HG03565 (cell line): Measurements from ENCODE around the gene ARID2.

Experiments used
- ATAC-seq: cut with Tn5 transposase; IDR thresholded peaks from one replicate; pipeline ENCODE4 v1.9.1; 2021; ENCODE audit warnings: mild to moderate bottlenecking, moderate library complexity; ENCODE audit not compliant: unreplicated experiment

Gene ARID2, protein sequence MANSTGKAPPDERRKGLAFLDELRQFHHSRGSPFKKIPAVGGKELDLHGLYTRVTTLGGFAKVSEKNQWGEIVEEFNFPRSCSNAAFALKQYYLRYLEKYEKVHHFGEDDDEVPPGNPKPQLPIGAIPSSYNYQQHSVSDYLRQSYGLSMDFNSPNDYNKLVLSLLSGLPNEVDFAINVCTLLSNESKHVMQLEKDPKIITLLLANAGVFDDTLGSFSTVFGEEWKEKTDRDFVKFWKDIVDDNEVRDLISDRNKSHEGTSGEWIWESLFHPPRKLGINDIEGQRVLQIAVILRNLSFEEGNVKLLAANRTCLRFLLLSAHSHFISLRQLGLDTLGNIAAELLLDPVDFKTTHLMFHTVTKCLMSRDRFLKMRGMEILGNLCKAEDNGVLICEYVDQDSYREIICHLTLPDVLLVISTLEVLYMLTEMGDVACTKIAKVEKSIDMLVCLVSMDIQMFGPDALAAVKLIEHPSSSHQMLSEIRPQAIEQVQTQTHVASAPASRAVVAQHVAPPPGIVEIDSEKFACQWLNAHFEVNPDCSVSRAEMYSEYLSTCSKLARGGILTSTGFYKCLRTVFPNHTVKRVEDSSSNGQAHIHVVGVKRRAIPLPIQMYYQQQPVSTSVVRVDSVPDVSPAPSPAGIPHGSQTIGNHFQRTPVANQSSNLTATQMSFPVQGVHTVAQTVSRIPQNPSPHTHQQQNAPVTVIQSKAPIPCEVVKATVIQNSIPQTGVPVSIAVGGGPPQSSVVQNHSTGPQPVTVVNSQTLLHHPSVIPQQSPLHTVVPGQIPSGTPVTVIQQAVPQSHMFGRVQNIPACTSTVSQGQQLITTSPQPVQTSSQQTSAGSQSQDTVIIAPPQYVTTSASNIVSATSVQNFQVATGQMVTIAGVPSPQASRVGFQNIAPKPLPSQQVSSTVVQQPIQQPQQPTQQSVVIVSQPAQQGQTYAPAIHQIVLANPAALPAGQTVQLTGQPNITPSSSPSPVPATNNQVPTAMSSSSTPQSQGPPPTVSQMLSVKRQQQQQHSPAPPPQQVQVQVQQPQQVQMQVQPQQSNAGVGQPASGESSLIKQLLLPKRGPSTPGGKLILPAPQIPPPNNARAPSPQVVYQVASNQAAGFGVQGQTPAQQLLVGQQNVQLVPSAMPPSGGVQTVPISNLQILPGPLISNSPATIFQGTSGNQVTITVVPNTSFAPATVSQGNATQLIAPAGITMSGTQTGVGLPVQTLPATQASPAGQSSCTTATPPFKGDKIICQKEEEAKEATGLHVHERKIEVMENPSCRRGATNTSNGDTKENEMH (N-terminal part only)

DNA sequence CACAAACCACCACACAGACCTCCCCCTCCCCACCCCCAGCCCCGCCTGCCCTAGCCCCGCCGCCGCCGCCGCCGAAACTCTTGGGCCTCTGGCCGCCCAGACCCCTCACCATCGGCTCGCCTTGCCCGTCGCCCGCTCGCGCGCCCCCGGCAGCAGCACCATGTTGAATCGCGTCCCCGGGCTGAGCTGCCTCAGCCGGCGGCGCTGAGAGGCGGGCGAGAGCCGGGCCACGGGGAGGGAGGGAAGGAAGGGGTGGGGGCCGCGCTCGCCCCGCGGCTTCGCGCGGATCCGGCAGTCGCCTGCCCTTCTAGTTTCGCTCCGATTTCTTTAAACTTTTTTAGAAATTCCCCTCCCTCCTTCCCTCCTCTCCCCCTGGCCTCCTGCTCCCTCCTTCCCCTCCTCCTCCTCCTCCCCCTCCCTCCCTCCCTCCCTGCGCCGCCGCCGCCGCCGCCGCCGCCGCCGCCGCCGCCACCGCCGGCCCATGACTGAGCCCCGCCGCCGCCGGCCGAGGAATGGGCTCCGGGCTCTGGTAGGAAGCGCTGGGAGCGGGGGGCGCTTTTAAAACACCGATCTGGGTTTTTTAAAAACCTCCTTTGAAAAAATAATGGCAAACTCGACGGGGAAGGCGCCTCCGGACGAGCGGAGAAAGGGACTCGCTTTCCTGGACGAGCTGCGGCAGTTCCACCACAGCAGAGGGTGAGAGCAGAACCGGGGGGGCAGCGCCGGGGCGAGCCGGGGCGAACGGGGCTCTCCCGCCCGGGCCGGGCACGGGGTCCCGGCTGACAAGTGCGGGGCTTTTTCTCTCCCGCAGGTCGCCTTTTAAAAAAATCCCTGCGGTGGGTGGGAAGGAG is at the start of gene ARID2:
TSS of gene ARID2 (plus strand) at position 474 of the 851 bp plus-strand sequence. CDS start at position 605, 131 bp downstream.
- peak; percentile 1 for ATAC-seq

DNA sequence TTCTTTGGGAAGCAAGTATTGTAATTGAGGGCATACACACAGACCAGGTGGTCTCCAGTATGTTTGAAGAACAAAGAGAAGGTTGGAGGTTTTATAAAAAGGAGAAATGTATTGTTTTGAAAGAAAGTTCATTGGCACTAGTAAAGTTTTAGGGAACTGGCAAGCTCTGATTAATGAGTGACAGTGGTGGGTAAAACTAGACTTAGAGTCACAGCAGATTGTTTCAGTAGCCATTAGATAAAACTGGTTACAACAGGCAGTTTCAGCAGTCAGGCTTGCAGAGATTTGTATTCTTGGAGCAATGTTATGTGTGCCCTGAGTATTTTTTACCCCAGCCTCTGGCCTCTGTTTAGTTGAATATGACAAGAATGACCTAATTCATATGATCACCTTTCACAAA is 49.1 kb upstream of the ARID2 start:
- no peak for ATAC-seq

DNA sequence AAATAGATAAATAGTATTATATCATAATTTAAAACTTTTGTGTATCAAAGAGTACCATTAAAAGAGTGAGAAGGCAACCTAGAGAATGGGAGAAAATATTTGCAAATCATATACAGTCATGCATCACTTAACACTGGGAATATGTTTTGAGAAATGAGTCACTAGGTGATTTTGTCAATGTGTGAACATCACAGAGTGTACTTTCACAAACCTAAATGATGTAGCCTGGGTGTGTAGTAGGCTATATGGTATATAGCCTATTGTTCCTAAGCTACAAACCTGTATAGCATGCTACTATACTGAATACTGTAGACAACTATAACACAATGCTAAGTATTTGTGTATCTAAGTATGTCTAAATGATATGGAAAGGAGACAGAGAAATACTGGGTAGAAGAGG is 48.0 kb upstream of the ARID2 start:
- ATAC-seq: no peak

DNA sequence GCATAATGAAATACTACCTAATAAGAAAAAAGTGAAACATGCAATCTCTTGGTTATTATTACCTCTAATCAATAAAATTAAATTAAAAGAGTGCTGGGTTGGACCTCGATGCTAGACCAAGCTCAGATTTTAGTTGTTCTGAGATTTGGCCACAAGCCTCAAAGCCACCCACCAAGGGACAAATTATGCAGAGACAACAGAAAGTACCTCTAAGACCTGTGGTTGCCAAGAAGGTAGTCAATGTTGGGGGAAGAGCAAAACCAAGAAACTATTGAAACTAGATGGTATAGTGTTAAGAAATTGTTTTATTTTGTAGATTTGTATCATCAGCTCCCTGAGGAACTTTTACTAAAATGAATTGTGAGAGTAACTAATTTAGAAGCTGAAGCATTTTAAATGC is 43.8 kb upstream of the ARID2 start:
- ATAC-seq: no peak

DNA sequence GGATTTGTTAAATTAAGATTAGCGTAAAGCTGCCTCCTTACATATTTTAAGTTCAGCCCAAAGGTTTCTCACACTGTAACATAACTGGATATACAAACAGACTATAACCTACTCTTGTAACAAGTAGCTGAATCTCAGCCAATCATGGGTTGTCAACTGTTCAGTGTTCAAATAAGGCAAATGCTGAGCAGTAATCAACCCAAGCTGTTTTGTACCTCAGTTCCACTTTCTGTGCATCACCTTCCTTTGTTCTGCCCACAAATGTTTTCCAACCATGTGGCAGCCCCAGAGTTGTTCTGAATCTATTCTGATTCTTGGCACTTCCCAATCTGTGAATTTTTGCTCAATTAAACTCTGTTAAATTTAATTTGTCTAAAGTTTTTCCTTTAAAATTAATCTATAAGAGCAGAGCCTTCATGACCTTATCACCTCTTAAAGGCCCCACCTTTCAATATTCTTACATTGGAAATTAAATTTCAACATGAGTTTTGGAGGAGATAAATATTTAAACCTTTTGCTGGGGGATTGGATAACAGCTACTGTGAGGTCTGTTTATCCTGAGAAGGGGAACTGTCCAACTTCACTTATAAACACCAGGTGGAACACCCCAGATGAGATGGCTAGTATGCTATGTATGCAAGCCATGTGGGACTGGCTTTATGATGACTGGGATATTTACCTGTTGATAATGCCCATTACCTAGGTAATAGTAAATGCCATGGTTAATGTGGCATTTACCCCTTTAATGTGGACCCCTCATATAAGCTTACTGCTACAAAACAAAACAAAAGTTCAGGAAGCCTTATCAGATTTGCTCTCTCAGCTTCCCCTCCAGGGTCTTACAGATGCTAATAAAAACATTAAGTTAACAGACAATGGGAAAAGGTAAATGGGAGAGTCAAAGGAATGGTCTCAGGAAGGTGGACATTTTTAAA is 42.2 kb upstream of the ARID2 start:
- no peak for ATAC-seq

DNA sequence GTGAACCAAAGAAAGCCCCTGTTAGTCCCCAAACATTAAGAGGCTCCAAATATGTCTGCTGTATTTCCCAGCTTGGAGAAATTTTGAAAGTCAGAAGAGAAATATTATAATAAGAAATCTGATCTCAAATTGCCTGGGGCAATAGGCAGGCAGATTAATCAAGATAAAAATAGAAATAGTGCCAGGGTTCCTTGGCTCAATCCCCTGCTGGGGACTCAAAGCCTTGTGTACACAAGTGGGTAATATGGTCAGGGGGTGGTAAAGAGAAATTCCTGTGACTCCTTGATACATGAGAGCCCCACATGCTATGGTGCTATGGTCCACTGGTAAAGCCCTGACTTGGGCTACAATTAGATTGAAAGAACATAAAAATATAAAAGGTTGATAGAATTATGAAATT is 41.3 kb upstream of the ARID2 start:
- ATAC-seq: no peak

DNA sequence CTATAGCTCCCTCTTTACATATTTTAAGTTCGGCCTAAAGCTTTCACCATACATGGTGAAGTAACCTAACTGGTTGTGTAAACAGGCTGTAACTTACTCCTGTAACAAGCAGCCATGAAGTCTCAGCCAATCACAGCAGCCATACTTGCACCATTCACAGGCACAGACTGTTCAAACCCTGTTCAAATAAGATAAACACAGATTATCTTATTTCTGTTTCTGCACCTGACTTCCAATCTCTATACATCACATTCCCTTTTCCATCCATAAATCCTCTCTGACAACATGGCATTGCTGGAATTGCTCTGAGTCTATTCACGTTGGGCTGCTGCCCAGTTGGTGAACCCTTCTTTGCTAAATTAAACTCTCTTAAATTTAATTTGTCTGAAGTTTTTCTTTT is 34.5 kb upstream of the ARID2 start:
- ATAC-seq: no peak

DNA sequence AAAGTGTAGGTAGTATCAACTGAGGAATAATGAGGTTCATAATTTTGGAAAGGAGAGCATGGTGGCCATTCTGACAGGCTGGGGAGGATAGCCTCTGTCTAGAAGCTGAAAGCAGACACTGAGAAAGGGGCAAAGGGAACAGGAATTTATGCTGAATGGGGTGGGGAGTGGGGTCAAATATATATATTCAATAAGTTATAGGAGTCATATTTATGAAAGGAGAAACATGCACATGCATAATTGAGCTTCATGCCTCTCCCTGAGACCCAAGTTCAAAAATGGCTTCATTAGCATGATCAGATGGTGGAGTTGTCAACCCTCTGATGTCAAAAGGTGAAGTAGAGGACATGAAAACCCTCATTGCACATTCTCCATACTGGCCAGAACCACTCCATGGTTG is 33.9 kb upstream of the ARID2 start:
- ATAC-seq: no peak

DNA sequence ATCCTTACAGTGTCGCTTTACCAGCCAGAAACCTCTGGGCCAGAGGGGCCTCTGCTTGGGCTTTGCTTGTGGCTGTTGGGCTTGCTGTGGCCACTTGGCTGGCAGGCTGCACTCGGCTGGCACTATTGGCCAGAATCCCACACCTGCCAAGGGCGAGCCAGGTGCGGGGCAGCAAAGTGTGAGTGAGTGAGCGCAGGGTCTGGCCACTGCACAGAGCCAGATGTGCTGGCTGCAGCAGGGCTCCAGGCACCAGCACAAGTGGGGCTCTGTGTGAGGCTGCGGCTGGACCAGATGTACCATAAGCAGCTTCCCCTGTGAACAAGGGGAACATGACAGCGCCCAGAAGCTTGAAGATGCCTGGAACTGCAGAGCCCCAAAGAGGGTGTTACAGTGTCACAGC is 33.5 kb upstream of the ARID2 start:
- ATAC-seq: no peak

DNA sequence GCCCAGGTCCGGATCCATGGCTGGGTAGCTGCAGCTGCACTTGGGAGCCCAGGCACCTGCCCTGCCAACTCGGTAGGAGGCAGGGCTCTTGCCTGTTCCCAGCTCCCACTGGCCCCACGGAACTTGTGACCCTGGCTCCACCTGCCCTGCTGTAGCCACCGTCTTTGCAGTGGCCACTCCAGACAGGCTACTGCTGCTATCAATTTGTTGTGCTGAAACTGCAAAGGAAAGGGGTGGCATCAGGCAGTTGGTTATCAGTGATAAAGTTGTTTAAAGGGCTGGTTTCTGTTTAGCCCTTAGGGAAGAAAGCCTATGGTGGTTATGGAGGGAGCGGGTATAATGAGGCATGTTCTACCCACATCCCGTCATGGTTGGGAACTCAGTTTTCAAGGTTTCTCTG is 32.1 kb upstream of the ARID2 start:
- ATAC-seq: no peak

DNA sequence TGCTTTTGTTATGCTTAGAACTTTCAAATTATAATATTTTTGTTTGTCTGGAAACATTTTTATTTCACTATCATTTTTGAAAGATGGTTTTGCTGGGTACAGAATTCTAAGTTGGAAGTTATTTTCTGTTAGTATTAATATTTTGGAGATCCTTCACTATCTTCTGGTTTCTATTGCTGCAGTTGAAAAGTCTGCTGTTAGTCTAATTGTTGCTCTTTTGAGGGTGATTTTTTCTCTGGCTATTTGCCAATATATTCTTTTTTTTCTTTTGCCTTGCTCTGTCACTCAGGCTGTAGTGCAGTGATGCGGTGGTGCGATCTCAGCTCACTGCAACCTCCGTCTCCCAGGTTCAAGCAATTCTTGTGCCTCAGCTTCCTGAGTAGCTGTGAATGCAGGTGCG is 28.2 kb upstream of the ARID2 start:
- no peak for ATAC-seq

DNA sequence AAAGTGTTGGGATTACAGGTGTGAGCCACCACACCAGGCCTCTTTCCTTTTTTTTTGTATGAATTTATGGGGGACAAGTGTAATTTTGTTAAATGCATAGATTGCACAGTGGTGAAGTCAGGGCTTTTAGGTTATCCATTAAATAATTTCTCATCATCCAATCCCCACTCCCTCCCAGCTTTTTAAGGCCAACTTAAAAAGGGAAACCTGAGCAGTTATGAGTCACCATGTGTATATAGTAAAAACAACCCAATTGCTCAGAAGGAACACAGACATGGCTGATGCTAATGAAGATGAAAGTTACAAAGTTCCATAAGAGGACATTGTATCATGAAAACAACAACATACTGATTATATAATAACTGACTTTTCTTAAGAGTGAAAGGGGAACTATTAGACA is 25.6 kb upstream of the ARID2 start:
- ATAC-seq: no peak

DNA sequence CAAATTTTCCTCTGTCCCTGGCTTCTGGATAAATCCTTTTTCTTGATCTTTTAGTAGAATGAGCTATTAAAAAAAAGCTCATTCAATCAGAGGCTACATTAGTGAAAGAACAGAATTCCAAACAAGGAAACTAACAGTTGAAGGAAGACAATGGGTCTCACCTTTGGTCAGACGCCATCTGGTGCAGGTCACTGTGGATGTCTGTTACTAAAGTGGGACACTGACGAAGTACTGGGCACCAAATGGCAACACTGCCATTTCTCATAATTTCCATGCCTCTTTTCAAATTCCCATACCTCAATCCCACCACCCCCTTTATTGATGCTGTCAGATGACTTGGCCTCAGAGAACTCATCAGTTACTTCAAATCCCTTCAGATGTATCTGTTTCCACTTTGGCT is 24.5 kb upstream of the ARID2 start:
- ATAC-seq: no peak

DNA sequence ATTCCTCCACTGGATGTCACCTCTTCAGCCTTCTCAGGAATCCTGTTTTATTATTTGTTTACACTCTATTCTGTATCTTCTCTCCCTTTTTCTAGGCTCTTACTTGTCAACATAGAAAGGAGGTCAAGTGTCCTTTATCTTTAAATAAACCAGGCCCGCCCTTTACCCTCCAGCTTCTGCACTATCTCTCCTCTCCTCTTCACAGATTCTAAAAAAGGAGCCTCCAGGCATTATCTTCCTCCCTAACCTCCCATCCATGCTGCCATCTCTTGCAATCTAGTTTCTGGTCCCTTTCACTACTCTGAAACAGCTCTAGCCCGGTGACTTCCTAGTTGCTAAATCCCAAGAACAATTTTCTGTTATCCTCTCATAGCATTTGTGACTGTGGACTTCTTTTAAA is 24.1 kb upstream of the ARID2 start:
- no peak for ATAC-seq

DNA sequence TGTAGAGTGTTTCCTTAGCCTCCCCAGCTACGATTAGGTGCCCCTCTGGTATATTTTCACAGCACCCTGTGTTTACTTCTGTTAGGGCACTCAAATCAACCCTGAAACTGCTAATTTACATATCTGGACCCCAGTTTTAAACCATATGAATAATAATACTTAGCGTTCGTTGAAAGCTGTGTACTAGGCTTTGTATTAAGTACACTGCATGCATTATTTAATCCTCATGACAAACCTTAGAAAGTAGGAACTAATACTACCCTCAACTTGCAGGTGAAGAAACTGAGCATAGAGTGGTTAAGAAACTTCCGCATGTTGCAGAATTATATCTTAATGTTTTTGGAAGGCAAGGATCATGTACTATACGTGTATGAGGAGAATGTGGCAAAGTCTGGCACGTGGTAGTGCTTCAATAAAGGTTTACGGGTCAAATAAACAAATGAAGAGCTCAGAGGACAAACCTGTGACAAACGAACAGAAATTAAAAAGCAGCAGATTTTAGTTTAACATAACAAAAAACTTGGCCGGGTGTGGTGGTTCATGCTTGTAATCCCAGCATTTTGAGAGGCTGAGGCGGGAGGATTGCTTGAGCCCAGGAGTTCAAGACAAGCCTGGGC is 22.2 kb upstream of the ARID2 start:
- ATAC-seq: no peak

DNA sequence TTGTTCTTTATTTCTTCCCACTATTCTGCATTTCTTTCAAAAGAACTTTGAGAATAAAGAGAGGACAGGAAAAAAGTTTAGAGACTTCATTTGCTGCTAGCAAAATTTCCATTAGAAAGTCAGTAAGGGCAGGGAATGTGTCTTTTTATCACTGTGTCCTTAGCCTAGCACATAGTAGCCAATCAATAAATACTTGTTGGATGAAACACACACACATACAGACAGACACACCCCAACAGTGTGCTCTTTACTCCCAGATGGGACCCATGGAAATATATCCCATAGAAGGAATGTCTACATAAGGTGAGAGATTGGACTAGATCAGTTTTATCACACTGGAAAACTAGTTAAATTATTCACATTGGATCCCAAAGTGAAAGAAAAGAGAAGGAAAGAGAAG is 21.1 kb upstream of the ARID2 start:
- ATAC-seq: no peak

DNA sequence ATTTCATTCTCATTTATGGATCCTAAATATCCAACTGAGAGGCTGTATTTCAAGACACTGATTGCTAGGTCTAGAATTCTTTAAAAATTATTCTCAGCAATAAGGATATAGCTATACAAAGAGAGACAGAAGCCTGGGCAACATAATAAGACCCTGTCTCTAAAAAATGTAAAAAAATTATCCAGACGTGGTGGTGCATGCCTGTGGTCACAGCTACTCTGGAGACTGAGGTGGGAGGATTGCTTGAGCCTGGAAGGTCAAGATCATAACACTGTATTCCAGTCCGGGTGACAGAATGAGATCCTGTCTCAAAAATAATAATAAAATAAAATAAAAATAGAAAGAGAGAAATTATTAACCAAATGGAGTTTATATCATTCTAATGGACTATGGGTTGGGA is 20.6 kb upstream of the ARID2 start:
- no peak for ATAC-seq

DNA sequence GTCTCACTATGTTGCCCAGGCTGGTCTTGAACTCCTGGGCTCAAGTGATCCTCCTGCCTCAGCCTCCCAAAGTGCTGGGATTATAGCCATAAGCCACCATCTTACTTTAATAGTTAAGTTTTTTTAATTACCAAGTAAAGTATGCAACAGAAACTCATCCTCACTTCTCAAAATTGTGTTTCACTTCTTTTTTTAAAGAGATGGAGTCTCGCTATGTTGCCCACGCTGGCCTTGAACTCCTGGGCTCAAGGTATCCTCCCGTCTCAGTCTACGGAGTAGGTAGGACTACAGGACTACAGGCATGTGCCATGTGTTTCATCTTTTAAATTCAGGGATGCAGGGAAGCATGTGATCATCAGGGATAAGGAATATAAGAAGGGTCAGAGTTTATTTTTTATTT is 17.2 kb upstream of the ARID2 start:
- no peak for ATAC-seq

DNA sequence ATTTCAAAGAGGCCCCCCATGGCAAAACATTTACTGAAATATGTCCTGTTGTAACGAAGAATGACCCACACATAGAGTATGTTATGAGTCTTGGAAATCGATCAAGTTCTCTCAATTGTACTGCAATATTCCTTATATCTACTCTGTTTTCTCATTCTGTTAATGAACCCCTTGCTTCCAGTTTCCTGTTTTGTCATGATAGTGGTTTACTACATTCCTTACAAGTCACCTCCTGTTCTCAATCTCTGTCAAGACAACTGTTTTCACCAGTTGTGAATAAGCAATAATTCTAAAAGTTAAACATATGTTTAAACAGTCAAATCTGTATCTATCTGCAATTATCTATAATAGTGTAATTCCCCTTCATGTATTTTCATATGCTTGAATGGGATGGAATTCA is 16.4 kb upstream of the ARID2 start:
- no peak for ATAC-seq
